ENCODE results near the gene AKAP5.

DNA sequence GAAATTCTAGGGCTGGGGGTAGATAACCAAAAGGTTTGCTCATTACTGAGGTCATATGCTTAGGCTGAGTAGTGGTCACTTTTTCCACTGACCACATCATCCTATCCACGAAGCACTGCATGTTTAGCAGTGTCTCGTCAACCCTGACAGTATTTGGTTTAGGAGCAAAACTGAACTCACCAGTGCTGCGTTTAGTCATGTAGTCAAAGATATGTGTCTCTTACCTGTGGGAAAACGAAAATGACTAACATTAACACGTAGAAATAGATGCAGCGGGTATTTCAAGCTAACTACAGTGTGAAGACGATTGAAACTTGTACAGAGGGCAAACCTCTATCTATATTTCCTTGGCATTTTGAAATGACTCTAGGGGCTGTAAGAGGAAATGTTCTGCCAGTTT lies 42.5 kb upstream of the AKAP5 start:
- TF ChIP-seq, protein P1, sequence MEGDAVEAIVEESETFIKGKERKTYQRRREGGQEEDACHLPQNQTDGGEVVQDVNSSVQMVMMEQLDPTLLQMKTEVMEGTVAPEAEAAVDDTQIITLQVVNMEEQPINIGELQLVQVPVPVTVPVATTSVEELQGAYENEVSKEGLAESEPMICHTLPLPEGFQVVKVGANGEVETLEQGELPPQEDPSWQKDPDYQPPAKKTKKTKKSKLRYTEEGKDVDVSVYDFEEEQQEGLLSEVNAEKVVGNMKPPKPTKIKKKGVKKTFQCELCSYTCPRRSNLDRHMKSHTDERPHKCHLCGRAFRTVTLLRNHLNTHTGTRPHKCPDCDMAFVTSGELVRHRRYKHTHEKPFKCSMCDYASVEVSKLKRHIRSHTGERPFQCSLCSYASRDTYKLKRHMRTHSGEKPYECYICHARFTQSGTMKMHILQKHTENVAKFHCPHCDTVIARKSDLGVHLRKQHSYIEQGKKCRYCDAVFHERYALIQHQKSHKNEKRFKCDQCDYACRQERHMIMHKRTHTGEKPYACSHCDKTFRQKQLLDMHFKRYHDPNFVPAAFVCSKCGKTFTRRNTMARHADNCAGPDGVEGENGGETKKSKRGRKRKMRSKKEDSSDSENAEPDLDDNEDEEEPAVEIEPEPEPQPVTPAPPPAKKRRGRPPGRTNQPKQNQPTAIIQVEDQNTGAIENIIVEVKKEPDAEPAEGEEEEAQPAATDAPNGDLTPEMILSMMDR (IDR thresholded peaks at IDR 0.05) = no peak
- TF ChIP-seq POLR2A (IDR thresholded peaks at IDR 0.05) = no peak
